ENCODE data around the gene BZW2.
"Not testable (repeated sequence)": the region's sequence is repeated elsewhere in the genome, so short reads cannot be mapped to it uniquely, and the experiment has no call there.

BZW2 gene

DNA sequence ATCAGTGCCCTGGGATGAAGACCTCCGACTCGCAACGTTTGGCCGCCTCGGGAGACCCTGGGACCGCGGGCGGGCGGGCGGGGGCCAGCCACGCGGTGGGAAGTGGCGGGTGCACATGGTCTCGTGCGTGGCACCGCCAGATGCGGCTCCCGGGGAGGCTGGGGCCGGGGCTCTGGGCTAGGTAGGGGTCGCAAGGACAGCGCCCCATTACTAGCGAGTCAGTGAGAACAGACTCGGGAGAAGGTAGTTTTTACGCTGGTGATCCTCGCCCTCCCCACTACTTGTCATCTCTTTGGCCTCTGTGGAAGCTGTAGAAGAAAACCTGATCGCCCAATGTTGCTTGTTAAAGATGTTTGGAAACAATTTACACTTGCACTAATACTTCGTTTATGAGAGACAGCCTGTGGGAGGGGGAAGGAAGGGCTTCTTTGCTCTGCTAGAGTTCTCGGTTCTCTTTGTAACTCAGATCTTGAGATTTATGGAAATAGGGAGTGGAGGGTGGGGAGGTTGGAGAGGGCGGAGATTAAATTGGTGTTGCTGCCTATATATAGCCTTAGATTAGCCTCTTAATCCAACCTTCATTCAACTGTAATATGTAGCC lies 591 bp downstream of the BZW2 start:
- DNase-seq, result no peak

GRCh38 chr7:16647435-16647960 lies 1.5 kb downstream of the BZW2 start:
- no peak for DNase-seq

DNA sequence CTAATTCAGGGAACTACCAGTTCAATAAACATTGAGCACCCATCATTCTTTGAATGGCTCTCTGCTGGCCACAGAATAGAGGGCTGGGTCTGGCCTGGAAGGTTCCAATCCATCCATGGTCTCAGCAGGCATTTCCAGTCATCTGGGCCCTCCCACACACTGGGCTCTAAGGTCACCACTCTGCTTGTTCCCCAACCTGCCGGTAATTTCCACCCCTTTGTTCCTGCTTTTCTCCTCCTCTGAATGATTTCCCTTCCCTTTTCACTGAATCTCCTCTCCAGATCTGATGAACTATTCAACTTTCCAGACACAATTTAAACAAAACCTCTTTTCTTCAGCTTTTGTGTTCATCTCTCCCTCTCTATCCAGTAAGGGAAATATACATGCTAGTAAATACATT lies 2.6 kb downstream of the BZW2 start:
- DNase-seq, result no peak

GRCh38 chr7:16649196-16649595 lies 3.2 kb downstream of the BZW2 start:
- no peak for DNase-seq

- DNase-seq, result no peak
These were observed 4.3 kb downstream of the BZW2 start for GRCh38 chr7:16650266-16650665.

DNA sequence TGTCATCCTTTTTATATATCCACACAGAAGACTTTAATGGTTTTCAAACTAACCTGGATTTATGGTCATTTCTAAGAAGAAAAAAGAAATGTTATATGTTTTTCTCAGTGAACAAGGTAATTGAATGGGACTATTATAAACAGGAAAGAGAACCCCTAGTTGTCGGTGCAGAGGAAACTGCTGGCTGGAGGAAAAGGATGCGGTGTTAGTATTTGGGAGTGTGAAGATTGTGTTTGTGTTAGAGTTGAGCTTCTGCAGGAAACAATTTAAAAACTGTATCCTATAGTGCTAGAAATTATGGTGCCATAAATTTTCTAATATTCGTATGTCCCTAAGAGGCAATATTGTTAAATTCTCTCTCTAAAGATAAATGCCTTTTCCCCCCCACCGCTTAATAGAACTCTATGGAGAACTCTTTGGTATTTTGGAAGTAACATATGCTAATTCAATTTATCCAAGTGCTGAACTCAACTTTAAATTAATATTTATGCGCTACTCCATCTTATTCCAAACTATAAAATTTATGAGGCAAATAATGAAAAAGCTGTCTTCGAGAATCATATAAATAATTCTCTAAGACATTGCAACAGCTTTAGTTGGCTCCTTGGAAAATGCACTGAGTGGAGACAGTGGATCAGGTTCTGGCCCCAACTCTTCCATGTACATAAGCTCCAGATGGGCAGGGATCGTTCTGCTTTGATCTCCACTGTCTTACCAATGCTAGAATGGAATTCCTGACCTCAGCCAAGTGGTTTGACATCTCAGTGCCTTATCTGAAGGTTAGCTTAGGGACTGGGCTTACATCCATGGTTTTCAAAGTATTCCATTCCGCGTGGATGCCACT lies 5.6 kb downstream of the BZW2 start:
- DNase-seq, result no peak

DNA sequence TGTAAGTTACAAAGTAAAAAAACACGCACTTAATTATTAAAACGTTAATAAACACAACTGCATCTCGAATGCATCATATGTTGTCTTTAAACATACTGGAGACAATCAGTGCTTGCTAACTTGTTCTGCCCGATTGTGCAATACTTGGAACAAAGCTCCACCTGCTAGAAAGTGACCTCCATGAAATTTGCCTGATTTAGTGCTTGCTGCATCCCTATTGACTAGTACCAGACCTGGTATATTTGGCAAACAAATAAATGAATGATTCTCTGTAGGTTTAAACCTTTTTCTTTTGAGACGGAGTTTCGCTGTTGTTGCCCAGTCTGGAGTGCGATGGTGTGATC lies 6.2 kb downstream of the BZW2 start:
- no peak for DNase-seq

GRCh38 chr7:16652888-16653287 lies 6.9 kb downstream of the BZW2 start:
- no peak for DNase-seq

DNA sequence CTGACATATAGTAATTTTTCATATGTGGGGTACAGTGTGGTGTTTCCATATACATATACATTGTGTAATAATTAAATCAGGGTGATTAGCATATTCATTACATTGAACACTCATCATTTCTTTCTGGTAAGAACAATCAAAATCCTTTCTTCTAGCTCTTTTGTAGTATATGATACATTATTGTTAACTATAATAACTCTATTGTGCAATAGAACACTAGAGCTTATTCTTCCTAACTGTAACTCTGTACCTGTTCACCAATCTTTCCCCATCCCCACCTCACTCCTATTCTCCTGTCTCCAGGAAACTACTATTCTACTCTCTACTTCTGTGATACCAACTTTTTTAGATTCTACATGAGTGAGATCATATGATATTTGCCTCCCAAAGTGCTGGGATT lies 9.4 kb downstream of the BZW2 start:
- DNase-seq, result no peak

- no peak for DNase-seq
These were observed 10.2 kb downstream of the BZW2 start for GRCh38 chr7:16656141-16656540.

DNA sequence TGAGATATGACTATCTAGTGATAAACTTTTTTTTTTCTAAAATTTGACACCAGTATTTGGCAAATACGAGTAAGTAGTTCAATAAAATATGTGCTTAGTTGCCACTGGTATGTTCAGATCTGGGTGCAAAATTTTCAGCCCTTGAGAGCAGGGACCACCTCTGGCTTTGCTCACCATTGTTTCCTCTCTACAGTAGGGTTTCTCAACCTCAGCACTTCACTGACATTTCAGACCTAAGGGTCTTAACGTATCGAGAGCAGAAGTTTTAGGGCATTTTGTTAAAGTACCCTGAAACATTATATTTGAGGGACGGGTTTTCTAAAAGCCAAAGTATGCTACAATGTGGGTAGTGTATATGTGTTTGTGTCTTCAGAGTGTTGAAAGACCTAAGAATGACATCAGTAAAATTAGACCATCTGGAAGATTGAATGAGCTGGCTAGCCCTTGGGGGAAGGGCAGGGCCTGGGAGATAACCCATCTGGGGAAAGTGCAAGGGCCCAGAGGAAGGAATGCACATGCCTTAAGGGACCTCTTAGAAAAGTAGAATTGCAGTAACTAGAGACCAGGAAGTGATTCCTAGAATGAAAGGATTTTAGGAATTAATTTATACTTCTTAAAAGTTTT lies 11.8 kb downstream of the BZW2 start:
- DNase-seq, result no peak

DNA sequence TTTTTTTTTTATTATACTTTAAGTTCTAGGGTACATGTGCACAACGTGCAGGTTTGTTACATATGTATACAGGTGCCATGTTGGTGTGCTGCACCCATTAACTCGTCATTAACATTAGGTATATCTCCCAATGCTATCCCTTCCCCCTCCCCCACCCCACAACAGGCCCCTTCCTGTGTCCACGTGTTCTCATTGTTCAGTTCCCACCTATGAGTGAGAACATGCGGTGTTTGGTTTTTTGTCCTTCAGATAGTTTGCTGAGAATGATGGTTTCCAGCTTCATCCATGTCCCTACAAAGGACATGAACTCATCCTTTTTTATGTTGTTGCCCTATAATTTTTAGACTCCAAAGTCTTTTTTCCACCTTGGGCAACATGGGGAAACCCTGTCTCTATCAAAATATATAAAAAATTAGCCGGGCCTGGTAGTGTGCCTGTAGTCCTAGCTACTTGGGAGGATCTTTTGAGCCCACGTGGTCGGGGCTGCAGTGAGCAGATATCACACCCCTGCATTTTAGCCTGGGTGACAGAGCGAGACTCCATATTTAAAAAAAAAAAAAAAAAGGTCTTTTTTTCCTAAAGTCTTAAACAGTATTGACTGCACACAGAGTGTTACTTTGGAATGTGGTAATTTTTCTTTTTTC lies 14.0 kb downstream of the BZW2 start:
- DNase-seq, result not testable (repeated sequence)

DNA sequence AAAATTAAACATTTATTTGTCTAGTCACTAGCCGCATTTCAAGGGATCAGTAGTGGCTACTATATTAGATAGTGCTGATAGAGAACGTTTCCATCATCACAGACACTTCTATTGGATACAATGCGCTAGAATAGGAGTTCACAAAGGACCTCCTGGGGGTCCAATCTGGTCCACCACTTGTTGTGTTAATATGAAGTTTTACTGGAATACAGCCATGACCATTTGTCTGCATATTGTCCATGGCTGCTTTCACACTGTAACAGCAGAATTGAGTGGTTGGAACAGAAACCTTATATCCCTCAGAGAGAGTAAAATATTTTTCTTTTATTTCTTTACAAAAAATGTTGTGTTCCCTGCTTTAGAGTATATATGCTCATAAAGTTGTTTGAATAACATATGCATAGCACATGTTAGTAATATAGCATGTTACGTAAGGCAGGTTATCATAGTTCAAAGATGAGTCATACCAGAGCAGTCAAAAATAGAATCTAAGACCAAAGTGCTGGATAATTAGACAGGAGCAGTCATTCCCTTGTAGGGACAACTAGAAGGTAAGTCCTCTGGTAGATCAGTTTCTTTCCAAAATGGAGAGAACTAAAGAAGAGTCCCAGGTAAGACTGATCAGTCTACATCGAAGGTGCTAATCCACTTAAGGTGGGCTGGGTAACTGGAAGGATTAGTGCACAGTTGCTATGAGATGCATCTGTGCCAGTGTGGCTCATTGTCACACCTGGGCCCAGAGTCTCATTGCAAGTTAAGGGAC lies 14.9 kb downstream of the BZW2 start:
- no peak for DNase-seq

DNA sequence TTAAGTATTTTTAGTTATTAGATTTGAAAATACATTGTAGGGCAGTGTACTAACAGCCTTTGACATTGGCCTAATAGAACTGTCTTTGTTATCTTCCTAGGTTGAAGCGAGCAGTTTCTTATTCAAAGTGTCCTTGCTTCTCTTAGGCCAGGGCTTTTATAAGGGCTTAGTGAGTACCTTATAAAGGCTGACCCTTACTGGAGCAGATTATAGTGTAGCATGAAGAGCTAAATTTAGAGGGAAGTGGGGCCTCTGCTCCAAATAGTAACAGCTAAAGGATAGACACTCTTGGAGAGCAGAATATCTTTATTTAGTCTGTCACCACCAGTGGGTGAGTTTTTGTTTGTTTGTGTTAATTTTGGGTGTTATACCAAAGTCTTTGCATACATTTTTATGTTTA lies 15.9 kb downstream of the BZW2 start:
- no peak for DNase-seq

GRCh38 chr7:16667355-16667754 lies 21.4 kb downstream of the BZW2 start:
- no peak for DNase-seq

GRCh38 chr7:16668049-16668858 lies 22.3 kb downstream of the BZW2 start:
- DNase-seq, result peak; percentile 32

GRCh38 chr7:16668978-16669377 lies 23.0 kb downstream of the BZW2 start:
- no peak for DNase-seq

- DNase-seq, result no peak
These were observed 23.6 kb downstream of the BZW2 start for GRCh38 chr7:16669581-16669980.

- no peak for DNase-seq
These were observed 24.0 kb downstream of the BZW2 start for GRCh38 chr7:16670021-16670420.

- no peak for DNase-seq
These were observed 24.9 kb downstream of the BZW2 start for GRCh38 chr7:16670731-16671344.

DNA sequence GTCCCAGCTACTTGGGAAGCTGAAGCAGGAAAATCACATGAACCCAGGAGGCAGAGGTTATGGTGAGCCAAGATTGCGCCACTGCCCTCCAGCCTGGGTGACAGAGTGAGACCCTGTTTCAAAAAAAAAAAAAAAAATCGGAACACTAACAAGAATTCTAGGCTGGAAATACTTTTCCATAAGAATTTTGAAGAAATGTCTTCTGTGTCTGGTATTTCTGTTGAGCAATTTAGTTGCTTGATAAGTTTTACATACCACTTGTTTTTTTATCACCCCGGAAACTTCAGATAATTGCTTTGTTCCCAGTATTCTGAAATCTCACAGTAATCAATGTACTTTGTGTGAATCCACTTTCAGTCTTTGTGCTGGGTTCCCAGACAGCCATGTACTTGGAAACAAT lies 25.8 kb downstream of the BZW2 start:
- DNase-seq, result no peak

Data from left hindlimb (tissue), 1 donor.